ENCODE data around the gene MCIDAS. TPM values are rescaled to one million over a fixed set of nuclear protein-coding genes. Genes with fewer than 3 reads are reported as not detected.

Gene MCIDAS
- total and polyA plus RNA-seq, 2 of the 4 experiments (the other 2 are of a cell fraction), result not detected

GRCh38 chr5:55222985-55223811 is 3.9 kb downstream of the MCIDAS start:
- DNase-seq (no peak), ATAC-seq (ENCODE audit: low read depth) (no peak)
- H2AK5ac ChIP-seq (ENCODE audit: low read depth, low read length), result no peak overlapping the region
- POLR2A ChIA-PET (ENCODE audit: unreplicated experiment), result no interaction called here
- H3K27me3 ChIP-seq (ENCODE audit: control insufficient read depth, insufficient read depth, low read length), result peaks cover 94% of the 10 kb centered on the region
- peaks cover 2% of the 10 kb centered on the region; the same call in 1 of the 2 replicates for H3K4me1 ChIP-seq (ENCODE audit: control insufficient read depth, insufficient read depth, low read length)
- intact Hi-C loops (cut with micrococcal nuclease) (loop anchor here (5.0 kb wide), 1 partner anchor 46 kb away; no protein-coding TSS in a partner anchor), dilution Hi-C loops (cut with HindIII; ENCODE audit: low sequenced_read_pairs, unreplicated experiment) (no loop called here), in situ Hi-C loops (cut with MboI; ENCODE audit: low sequenced_read_pairs) (no loop called here)
- H4K20me1 ChIP-seq (ENCODE audit: insufficient read depth, low read length), result peaks cover 23% of the 10 kb centered on the region; the same call in 1 of the 2 replicates
- H4K8ac ChIP-seq (ENCODE audit: low read depth in 2 of 2, low read length in 2 of 2), result no peak overlapping the region
- no peaks in the 10 kb centered on the region for H3K36me3 ChIP-seq (ENCODE audit: control insufficient read depth, insufficient read depth, low read length)
- no peak overlapping the region for H3K14ac ChIP-seq (replicated peaks; ENCODE audit: low read depth, low read length)
- WGBS, 2 experiments (ENCODE audit: extremely low coverage in 2 of 2, insufficient read length in 1 of 2), result 12% methylated on average over 19 of the region's 61 CpGs; no CpG with 5 or more reads in 1 of the 2 experiments
- H3K4ac ChIP-seq (ENCODE audit: low read depth, low read length), result no peak overlapping the region
- no peaks in the 10 kb centered on the region for H3K9me1 ChIP-seq (ENCODE audit: insufficient read depth, low read length)
- no peak overlapping the region for H4K91ac ChIP-seq (ENCODE audit: insufficient read depth, low read depth, low read length)
- H3K18ac ChIP-seq (ENCODE audit: low read depth, low read length), result no peak overlapping the region
- no peak for TF ChIP-seq MAZ (IDR thresholded peaks at IDR 0.05; ENCODE audit: borderline replicate concordance, low read depth, low read length)
- H3K9ac ChIP-seq (ENCODE audit: low read depth, low read length), result no peak overlapping the region
- no peak overlapping the region for H3K27ac ChIP-seq (ENCODE audit: insufficient read depth, low read length)
- H3K4me2 ChIP-seq (ENCODE audit: low read depth, low read length), result no peak overlapping the region
- H3K4me3 ChIP-seq (ENCODE audit: insufficient read depth, low read depth, low read length), result no peak overlapping the region
- H3K56ac ChIP-seq (ENCODE audit: extremely low read depth, insufficient read depth, low read length), result no peak overlapping the region
- H2BK5ac ChIP-seq (ENCODE audit: low read depth, low read length, poor library complexity, severe bottlenecking), result no peak overlapping the region
- H3K23ac ChIP-seq (ENCODE audit: low read depth, low read length), result no peak overlapping the region
- CTCF ChIA-PET, result no interaction called here
- no peak overlapping the region for H2BK20ac ChIP-seq (ENCODE audit: low read depth, low read length)
- BruUV-seq (replicated peaks), result no TSS peak
- H3K79me1 ChIP-seq (ENCODE audit: low read depth in 1 of 2, low read length in 2 of 2), result no peaks in the 10 kb centered on the region
- peaks cover 15% of the 10 kb centered on the region for H3K9me3 ChIP-seq (ENCODE audit: control insufficient read depth, insufficient read depth, low read length)
- H2BK15ac ChIP-seq (ENCODE audit: low read depth, low read length), result no peak overlapping the region
- H2AK9ac ChIP-seq (replicated peaks; ENCODE audit: low read depth, low read length, poor library complexity), result no peak overlapping the region
- H2AFZ ChIP-seq (replicated peaks; ENCODE audit: low read length, poor library complexity), result peak overlapping the region; percentile 35
- H2BK120ac ChIP-seq (ENCODE audit: low read depth, low read length), result no peak overlapping the region
- no peak overlapping the region for H4K5ac ChIP-seq (ENCODE audit: low read depth, low read length)

All from IMR-90 (cell line).